Ammon's horn (tissue), 1 donor: ENCODE results near the gene SMC1B.
A peak's percentile ranks its signal among the peaks of the same experiment; 100 is the strongest.
"Not testable (repeated sequence)": the region's sequence is repeated elsewhere in the genome, so short reads cannot be mapped to it uniquely, and the experiment has no call there.

Experiments used
- DNase-seq: peaks from one replicate; pipeline ENCODE4 v3.0.0-alpha.2; 2016; ENCODE audit warnings: low spot score

SMC1B gene

DNA sequence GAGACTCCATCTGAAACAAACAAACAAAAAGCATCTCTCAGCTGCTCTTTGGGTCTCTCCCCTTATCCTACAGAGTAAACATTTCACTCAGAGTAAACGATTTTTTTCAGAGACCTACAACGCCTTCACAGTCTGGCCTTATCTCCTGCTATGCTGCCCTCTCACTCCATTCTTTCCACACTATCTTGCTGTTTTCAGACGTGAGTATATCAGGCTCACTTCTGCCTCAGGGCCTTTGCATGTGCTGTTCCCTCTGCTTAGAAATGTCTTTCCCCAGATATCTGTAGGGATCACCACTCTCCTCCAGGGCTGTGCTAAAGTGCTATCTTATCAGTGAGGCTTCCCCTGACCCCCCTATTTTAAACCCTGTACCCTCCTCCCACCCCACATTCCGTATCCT, 6.6 kb upstream of the SMC1B start:
- no peak for DNase-seq

DNA sequence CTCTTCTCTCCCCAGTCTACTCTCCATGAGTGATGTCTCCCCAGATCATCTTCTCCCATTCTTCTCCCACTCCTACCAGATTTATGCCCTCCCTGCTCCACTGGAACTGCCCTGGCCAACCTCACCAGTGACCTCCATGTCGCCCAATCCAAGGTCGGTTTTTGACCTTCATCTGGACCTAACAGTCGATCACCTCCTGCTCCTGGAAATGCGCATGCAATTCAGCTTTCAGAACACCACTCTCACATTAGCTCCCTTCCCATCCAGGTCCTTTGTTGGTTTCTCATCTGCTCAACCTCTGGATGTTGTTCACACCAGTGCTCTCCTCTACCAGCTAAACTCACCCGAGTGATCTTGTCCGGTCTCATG, 5.4 kb upstream of the SMC1B start:
- DNase-seq = no peak

DNA sequence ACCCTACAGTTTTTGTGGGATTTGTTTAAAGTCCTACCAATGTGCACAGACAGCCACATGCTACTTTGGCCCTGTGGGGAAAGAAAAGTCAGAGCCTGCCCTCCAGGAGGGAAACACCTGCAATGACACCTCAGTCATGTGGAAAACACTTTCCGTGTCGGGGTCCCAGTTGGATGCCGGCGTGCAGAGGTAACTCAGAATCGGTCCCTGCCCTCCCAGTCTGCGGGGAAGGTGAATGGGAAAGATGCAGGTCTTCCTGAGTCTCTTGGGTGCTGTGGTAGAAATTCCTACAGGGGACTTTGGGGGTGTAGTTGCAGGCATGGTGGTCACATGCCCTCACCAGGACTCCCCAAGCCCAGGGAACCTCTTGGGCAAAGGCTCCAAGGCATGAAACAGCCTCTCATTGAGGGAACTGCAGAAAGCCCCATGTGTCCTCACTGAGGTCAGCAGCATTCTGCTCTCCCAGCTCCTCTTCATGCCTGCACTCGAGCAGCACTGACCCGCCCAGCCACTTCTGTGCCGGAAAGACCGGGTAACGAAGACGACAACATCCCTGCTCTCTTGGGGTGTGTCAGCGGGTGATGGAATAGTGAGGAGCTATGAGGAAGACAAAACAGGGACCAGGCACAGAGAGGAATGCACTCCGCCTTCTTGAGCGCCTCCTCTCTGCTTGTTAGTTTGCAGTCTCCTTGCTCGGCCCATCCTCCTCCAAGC, 4.8 kb upstream of the SMC1B start:
- no peak for DNase-seq

DNA sequence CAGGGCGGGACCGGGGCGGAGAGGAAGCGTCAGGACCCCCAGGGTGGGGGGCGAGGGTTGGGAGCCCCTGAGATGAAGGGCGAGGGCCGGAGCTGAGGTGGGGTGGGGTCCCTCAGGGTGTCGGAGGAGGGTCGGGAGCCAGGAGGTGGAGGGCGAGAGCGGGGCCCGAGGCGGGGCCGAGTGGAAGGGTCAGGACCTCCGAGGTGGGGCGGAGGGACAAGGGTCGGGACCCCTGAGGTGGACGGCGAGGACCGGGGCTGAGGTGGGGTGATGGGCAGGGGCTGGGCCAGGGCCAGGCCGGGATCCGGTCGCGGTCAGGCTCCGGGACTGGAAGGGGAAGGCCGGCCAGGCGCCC, 409 bp downstream of the SMC1B start:
- DNase-seq = no peak

DNA sequence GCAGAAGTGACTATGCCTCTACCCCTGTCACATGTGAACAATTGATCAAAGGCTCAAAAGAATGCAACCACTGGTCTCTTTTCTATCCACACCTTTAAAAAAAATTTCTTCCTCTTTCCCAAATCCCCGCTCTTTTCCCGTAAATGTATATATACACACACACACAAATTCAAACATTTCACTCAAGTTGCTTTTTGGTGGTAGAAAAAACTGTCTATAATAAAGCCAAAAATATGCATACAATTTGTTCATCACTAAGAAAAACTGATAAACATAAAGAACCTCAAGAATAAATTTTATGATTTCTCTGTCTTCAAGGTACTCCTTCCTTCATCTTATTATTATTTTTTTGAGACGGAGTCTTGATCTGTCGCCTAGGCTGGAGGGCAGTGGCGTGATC, 5.6 kb downstream of the SMC1B start:
- no peak for DNase-seq

DNA sequence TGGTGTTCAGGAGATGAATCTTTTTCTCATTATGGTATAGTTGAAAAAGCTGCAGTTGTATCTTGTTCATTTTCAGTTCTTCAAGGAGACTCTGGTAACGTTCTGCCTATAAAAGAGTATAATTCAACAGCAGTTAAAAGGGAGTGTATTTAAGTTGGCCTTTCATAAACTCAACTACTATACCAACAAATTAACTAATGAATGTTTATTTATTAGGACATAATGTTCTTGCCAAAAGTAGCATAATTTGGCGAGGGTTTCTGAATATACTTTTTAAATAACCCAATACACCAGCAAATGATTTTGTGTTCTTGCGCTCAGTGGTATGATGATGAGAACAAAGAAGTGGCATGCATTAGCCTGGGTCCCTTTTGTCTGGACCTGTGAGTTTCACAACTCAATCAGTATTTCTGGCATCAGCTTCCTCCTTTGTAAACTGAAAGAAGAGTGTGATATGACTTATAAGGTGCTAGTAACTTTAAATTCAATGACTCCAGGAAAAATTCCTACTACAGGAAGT, 10.9 kb downstream of the SMC1B start:
- DNase-seq = no peak

DNA sequence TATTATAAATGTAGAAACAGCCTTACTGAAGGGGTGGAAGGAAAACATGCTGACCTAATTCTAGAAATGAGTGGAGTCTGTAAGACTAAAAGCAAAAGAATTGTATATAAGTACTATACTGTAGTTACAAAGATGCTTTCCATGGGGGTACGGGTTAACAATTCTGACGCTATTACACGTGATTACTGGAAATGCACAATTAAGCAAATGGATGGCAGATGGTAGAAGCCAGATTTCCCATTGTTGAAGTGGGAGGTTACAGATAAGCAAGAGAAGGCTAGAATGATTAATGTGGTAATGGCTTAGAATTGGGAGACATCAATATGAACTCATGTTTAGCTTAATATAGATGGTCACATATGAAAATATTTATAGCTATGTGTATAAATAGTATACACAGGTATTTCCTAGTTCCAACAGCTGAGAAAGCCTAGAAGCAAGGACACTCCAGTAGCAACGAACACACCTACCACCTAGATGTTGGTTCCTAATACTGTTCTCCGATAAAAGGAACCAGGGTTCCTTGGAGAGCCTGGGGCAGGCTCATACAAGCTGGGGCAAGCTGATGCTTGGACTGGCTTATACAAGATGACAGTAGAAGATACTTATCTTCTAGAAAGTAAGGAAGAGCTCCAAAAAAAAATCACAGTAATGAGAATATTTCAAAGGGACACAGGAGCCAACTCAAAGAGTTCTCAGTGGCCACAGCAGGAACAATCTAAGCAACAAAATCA, 13.5 kb downstream of the SMC1B start:
- no peak for DNase-seq

DNA sequence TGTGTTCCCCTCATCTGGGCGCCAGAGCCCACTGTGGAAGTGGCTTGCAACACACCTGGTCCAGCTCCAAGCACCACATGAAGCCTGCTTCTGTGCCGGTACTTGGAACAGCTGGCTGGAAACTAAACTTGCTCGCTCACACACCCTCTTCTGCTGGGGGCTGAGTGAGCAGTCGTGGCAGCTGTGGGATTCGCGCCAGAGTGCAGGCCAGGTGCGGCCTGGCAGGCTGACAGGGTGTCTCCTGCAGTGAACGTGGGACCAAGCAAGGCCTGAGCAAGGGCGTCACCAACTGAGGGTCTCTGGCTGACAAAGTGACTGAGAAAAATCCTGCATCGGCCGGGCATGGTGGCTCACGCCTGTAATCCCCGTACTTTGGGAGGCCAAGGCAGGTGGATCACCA, 15.2 kb downstream of the SMC1B start:
- DNase-seq = no peak

DNA sequence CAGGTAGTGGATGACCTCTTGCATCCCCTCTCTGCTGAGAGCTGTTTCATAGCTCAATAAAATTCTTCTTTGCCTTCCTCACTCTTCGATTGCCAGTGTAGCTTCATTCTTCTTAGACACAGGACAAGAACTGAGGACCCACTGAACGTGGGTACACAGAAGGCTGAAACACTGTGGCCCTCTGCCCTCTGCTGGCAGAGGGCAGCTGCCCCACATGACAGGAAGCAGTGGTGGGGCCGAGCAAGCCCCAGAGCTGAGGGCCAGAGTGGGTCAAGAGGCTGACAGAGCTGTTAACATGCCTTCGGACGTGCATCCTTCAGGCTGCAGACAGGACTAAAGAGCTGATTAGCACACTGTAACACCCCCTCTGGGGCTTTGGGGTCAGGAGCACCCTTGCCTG, 15.6 kb downstream of the SMC1B start:
- DNase-seq = no peak

DNA sequence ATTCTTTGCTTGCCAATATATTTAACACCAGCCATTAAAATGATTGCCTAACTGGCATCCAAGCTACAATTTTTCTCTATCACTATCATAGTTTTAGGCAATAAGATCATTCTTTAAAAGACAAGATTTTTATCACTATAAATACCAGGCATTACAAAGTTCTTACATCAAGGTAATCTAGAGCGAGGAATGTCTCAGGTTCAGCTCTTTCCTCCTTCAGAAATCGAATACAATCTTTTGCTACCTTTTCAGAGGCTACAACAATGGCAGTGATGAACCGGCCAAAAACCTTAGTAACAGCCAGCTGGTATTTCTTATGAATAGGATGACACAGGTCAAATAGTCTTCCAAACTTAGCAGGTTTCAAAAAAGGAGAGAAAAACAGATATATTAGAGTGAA, 23.9 kb downstream of the SMC1B start:
- DNase-seq = no peak

DNA sequence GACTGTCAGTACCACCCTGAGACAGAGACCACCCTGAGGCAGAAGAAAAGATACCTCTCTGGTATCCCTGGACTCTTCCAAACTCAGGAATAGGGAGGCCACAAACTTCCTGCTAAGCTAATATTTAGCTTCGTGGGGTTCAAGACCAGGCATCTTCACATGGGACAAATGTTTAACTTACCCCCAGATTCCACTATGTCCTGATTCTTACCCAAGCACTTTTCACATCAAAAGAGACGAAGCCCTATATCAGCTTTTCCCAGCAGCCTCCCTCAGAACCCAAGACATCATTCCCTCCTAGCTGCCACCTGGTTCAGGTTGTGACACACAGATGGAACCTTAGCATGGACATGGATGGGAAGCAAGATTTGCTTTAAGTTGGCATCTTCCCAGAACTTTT, 32.1 kb downstream of the SMC1B start:
- no peak for DNase-seq

DNA sequence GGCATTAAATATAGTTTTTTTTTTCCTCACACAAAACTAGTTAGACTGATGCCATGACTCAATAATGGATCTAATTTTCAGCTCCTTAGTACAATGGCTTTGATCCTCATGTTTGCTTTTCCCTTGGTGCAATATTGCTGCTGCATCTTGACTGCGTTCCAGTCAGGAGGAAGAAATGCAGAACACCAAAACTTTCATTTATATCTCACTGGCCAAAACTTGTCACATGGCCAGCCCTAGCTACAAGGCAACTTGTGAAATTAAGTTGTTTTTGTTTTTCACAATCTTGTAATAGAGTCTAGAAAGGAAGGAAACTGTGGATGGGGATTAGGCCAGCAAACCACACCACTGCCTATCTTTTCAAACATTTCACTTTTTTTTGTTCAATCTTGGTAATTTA, 36.7 kb downstream of the SMC1B start:
- peak; percentile 14 for DNase-seq

DNA sequence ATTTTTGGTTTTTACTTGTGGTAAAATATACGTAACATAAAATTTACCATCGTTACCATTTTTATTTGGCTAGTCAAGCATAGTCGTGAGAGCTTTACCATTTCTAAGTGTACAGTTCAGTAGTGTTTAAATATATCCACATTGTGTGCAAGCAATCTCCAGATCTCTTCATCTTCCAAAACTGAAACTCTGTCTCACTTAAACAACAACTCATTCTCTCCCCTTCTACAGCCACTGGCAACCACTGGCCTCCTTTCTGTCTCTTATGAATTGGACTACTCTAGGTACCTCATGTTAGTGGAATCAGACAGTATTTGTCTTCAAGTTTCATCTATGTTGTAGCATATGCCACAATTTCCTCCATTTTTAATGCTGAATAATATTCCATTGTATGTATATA, 37.4 kb downstream of the SMC1B start:
- DNase-seq = no peak

DNA sequence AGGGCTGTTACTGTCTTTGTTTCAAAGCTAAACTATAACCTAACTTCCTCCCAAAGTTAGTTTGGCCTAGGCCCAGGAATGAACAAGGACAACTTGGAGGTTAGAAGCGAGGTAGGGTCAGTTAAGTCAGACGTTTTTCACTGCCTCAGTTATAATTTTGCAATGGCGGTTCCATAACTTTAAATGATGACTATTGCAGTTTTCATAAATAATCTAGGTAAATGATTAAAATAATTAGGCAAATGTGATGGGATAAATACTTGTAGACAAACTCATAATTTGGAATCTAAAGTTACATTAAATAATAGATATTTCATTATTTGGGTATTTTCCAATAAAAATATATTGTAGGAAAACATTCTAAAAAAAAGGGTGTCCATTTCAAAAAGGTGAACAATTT, 39.8 kb downstream of the SMC1B start:
- DNase-seq = not testable (repeated sequence)

DNA sequence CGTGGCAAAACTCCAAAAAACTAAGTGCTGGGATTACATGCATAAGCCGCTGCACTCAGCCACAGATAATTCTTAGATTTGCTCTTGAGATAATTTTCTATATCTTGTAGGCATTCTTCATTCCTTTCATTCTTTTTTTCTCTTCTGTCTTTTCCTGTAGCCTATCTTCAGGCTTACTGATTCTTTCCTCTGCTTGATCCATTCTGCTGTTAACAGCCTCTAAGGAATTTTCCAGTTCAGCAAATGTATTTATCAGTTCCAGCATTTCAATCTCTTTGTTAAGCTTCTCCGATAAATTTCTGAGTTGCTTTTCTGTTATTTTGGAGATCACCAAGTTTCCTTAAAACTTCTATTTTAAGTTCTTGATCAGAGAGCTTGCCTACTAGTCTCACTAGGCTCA, 46.7 kb downstream of the SMC1B start:
- DNase-seq = no peak

DNA sequence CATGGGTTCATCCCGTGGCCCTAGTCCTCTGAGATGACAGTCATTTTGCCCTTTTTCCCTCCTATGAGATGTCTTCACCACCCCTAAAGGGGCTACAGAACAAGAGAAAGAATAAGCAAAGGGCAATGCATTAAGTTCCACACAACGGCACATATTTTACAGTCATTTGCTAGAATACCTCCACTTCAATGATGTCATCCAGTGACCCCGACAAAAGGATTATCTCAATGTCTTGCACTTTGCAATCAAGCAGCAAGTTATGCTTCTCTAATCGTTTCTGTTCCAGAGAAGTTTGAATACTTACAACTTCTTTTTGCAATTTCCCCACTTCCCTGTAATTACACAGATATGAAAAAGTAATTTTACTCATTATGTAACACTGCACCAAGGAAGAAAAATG, 53.8 kb downstream of the SMC1B start:
- no peak for DNase-seq

DNA sequence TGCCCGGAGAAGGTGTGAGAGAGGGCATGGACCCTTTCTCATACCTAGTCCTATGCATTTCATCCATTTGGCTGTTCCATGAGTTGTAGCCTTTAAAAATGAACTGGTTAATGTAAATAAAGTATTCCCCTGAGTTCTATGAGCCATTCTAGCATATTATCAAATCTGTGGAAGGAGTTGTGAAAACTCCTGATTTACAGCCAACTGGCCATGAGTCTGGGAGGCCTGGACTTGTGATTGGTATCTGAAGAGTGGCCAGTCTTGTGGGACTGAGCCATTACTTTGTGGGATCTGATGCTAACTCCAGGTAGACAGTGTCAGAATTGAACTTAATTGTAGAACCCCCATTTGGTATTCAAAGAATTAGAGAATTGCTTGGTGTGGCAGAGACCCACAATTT, 55.3 kb downstream of the SMC1B start:
- DNase-seq = no peak

DNA sequence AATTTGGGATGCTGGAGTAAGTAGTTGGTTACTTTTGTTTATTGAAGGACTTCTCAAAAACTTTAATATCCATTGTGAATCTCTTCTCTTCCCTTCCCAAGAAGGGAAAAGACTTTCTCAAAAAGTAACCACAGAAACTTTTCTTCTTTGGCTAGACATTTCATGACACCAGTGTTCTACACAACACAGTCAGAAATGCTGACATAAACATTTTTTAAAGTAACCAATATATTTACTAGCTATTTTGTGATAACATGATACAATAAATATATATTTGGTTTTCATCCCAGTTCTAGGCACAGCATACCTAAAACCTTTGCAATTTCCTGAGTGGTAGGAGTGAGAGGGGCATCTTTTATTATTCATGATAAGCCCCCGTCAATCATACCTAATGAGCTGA, 55.9 kb downstream of the SMC1B start:
- no peak for DNase-seq

DNA sequence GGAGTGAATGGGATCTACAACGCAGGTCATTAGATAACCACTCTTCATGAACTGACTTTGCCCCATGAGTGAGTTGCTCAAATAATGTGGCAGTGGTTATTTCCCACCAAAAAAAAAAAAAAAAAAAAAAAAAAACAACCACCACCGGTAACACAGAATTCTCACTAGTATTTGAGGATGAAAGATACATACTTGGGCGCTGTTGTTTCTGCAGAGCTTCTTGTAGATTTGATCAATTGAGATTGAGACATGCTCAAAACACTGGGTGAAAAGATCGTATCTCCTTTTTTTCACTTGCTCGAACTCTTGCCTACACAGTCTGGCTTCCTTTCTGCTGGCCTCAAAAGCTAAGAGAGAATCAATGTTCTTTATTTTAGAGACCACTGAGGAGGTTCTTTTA, 59.6 kb downstream of the SMC1B start:
- no peak for DNase-seq

DNA sequence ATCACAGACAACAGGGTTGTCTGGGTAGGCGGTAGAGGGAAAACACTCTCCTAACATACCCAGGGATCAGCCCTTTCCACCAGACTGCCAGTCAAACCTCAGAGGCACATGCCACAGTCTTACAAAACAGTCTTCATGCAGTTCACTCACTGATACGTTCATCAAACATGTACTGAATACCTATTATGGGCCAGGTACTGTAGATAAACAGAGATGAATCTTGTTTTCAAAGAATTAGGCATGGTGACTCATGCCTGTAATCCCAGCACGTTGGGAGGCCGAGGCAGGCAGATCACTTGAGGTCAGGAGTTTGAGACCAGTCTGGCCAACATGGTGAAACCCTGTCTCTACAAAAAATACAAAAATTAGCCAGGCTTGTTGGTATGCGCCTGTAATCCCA, 60.6 kb downstream of the SMC1B start:
- DNase-seq = not testable (repeated sequence)

DNA sequence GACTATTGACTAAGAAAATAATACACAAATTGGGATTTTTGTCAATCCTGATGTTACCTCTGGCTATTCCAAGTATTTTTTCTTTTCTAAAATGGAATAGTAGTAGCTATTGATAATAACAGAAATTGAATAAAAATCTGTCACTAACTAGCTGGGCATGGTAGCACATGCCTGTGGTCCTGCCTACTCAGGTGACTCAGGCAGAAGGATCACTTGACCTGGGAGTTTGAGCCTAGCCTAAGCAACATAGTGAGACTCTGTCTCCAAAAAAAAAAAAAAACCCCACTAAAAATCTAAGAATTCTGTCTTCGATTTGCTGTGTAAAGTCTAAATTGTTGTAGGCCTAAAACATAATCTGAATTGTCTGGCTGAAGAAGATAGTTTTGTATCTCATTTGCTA, 61.4 kb downstream of the SMC1B start:
- DNase-seq = no peak

DNA sequence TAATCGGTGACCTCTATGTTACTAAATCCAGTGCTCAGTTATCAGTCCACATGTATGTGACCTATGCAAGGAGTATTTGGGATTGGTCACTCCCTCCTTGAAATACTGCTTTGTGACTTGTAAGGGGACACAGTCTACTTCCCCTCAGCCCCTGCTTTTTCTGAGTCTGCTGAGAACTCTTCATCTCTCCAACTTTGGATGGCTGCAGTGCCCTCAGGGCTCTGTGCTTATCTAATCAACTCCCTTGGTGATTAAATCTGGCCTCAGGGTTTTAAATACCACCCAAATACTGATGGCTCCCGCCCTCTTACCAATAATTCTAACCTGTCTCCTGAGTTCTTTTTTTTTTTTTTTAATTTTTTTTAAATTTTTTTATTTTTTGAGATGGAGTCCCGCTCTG, 63.5 kb downstream of the SMC1B start:
- DNase-seq = no peak

DNA sequence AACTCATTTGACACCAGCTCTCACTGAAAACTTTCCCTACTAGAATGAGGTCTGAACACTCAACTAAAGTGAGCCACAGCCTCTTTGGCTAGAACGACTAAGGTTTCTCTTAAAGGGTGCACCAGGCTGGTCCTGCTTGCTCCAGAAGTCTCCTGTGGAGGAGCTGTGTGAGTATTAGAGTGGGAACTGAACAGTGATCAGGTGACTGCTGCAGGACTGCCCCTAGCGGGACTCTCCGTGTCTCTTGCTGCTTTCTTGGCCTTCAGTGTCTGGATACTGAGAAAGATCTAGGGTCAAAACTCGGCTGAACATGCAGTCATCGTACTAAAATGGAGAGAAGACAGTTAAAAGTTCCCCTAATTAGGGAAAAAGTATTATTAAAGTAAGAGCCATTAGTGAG, 69.1 kb downstream of the SMC1B start:
- DNase-seq = peak; percentile 40

DNA sequence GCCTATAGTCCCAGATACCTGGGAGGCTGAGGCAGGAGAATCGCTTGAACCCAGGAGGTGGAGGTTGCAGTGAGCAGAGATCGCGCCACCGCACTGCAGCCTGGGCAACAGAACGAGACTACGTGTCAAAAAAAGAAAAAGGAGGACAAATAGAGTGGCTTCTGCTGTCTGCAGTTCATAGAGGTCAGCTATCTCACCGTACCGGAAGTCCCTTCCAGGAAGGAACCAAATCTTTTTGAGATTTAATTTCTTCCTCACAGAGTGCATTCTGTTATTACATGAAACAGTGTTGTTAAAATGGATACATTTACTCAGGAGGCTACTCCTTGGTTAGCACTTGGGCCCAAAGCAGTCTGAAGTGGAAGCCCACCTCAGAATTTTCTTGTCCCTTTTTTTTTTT, 70.3 kb downstream of the SMC1B start:
- DNase-seq = no peak
